MM.1S (cell line): Measurements from ENCODE around the gene CPLX4.

ENCODE experiments used
- CTCF ChIP-seq: fragments of 300-600 bp; sonication (generic); IDR thresholded peaks from 2 replicates; pipeline ENCODE4 v1.5.1; 2016; ENCODE audit warnings: antibody characterized with exemption, low read length, mixed read lengths
- EZH2 ChIP-seq: fragments of 300-600 bp; sonication (generic); optimal IDR thresholded peaks from 2 replicates; pipeline ENCODE3; 2017; ENCODE audit warnings: low read depth, mild to moderate bottlenecking, antibody characterized with exemption, low read length, mixed read lengths
- EZH2phosphoT487 ChIP-seq: fragments of 300-600 bp; sonication (generic); IDR thresholded peaks from 2 replicates; pipeline ENCODE4 v1.6.1; 2018; ENCODE audit warnings: antibody characterized with exemption, low read length

- TF ChIP-seq CTCF (no peak), EZH2phosphoT487 (no peak), EZH2 (no peak)
These were observed 54.3 kb downstream of the CPLX4 start for GRCh38 chr18:59264121-59264571.
